RKO (cell line): ENCODE data around the gene GFPT1.
"Not testable (repeated sequence)": the region's sequence is repeated elsewhere in the genome, so short reads cannot be mapped to it uniquely, and the experiment has no call there.

ENCODE experiments used
- DNase-seq: peaks from one replicate; pipeline ENCODE4 v3.0.0-alpha.2; 2016; ENCODE audit warnings: low spot score

The GFPT1 gene

DNA sequence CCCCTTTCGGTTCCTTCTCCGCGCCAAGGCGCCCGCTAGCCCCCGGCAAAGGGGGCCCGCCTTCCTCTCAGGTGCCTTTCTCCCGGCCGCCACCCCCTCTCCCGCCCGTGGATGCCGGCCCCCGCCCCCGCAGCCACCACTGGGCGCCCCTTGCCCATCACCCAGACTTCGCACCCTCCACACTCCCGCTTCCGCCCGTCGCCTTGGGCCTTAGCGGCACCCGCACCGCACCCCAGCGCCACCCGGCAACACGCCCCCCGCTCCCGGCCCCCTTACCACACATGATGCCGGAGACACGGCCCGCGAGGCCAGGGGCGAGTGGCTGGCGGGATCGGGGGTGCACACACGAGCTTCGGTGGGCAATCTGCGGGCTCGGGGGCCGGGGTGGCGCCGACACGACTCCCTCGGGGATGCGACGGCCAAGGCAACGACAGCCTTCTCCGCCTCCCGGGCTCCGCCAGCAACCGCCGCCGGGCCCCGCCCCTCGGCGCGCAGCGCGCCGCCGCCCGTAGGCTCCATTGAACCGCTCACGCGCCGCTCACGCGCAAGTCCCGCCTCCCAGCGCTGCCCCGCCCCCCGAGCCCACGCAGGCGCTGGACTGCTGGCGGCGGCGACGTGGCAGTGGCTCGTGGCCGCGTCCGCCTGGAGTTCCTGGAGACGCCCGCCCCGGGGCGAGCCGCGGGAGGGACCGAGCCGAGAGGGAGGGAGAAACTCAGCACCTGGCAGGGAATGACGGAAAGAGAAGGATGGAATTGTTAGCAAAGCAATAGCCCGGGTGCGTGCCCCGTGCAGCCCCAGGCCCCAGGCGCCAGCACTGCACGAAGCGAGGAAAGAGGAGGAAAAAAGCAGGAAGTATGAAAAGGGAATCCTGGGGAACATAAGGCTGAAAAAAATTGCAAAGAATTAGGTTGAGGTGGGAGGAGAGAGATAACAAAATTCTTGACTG is at the start of gene GFPT1:
Gene GFPT1 (minus strand): TSS at position 439 of the 946 bp plus-strand sequence. CDS start 156 bp downstream, at position 283.
- DNase-seq = peak; percentile 92

DNA sequence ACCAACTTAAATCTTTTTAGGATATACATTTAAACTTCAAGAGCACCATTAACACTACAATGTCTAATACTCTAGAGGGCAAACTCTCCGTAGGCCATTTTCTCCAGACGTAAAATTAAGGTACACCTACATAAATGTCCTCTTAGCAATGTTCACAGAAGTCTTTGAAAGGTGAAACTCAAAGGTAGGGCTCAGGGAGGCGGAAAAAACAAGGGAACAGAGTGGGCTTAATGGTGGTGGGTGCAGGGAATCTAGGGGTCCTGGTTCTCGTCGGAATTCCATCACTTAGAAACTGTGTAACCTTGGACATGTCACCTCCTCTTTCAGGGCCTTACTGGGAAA is 49.5 kb upstream of the GFPT1 start:
- DNase-seq = peak; percentile 32

DNA sequence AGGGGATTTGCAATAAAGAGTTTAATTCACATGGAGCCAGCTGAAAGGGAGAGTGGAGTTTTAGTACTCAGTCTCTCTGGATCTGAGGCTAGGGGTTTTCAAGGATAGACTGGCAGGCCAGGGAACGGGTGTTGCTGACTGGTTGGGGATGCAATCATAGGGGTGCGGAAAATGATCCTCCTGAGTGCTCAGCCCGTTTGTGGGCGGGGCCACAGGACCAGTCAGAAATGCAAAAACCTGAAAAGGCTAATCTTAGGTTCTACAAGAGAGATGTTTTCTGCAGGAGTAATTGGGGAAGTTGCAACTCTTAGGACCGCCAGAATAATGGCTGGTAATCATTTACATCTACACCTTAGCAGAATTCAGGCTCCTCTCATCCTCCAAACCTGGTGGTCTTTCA is 47.7 kb upstream of the GFPT1 start:
- DNase-seq = no peak

DNA sequence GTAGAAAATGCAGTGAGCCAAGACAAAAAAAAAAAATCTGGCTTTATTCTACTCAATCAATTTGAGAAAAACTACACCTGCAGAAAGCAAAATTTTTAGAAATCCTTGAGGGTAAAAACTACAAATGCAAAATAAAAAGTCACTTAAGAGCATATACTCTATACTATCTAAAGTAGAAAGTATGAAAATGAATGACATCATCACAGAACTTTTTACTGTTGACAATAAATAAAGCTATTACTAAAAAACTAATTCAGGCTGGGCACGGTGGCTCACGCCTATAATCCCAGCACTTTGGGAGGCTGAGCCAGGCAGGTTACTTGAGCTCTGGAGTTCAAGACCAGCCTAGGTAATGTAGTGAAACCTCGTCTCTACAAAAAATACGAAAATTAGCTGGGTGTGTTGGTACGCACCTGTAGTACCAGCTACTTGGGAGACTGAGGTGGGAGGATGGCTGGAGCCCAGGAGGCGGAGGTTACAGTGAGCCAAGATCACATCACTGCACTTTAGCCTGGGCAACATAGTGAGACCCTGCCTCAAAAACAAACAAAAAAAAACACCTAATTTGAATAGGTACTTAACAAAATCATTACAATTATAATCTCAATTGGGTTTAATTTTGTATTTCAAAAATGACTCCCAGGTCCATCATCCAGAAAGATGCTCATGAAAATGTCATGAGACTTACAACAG is 42.6 kb upstream of the GFPT1 start:
- DNase-seq = no peak

DNA sequence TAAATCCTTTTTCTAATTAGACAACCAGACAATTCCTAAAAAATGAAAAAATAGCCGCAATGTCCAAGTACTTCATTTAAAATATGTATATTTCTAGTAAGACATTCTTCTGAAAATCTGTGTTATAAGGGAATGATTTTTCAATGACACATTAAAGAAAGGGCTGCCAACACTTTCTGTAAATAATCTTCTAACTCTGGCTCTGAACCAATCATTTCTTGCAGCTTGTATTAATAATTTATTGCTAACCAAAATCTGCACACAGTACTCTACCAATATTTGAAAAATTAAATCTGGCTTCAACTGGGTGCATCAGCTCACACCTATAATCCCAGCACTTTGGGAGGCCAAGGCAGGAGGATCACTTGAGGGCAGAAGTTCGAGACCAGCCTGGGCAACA is 42.0 kb upstream of the GFPT1 start:
- DNase-seq = no peak

DNA sequence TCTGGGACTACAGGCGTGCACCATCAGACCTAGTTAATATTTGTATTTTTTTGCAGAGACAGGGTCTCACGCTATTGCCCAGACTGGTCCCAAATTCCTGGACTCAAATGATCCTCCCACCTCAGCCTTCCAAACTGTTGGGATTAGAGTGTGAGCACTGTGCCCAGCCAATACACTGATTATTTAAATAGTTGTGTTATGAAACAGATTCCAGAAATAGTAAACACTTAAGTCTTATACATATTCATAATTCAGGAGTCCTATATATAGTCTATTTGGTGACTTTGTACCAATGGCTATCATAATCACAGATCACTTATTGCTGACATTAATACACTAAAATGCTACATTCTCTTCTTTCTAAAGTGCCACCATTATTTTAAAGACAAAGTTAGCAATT is 37.4 kb upstream of the GFPT1 start:
- DNase-seq = no peak

DNA sequence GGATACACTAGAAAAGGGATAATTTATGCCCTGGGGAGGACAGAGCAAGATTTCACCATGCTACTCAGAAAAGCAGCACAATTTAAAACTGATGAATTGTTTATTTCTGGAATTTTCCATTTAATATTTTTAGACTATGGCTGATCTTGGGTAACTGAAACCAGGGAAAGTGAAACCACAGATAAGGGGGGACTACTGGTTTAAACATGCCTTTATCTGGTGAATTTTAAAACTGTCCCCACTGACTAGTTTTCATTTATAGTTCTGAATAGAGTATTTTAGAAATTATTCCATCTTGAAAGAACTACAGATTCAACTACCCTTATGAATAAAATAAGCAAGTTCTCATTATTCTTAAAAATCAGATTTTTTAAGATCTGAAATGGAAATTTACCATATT is 35.2 kb upstream of the GFPT1 start:
- no peak for DNase-seq

DNA sequence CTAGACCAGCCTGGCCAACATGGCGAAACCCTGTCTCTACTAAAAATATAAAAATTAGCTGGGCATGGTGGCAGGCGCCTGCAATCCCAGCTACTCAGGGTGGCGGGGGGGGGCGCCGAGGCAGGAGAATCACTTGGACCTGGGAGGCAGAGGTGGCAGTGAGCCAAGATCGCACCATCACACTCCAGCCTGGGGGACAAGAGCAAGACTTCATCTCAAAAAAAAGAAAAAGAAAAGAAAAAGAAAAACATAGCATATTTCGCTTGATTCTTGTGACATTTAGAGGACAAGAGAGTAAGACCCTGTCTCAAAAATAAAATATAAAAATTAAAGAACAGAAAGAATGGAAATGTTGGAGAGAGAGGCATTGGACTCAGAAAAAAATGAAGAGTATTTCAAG is 32.1 kb upstream of the GFPT1 start:
- not testable (repeated sequence) for DNase-seq

DNA sequence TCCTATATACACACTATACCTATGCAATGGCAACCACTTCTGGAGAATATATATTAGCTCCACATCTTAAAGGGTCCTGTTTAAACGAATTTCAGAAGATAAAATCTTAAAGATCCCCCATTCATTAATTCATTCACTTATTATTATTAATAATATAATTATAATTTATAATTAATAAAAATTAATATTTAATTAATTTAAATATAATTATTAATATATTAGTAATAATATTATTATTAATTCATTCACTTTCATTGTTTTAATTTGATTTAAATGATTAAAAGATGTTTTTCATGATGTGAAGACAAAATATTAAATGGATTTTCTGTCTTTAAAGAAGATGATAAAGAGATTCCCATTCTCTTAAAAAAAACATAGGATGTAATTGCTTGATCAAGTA is 29.1 kb upstream of the GFPT1 start:
- no peak for DNase-seq

DNA sequence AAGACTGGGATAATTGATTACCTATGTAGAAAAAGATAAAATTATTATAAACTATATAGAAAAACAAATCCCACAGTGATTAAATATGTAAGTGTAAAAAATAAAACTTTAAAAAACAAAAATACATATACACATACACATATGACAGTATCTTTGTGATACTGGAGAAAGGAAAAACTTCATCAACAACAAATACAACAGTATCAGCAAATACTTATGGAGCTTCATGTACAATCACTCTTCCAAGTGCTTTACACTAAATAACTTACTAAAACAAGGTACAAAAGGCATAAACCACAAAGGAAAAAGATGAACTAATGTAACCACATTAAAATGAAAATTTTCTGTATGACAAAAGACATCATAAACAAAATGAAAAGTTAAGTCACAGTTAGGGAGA is 24.1 kb upstream of the GFPT1 start:
- DNase-seq = no peak

DNA sequence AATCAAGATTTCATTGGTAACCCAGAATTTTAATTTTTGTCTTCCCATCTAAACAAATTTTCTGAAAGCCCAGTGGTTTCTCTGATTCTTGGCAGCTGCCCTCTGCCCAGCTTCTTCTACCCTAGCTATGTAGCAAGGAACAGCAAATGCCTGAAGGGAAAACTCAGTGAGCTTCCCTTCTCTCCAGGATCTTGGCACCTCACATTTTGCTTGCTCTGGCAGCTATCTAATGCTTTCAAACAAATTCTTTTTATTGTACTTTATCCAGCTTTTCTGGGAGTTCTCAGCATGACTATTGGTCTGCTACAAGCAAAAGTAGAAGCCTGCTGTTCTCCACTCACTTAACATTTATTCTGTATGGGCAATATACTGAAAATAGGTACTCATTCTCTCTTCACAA is 18.3 kb upstream of the GFPT1 start:
- no peak for DNase-seq

DNA sequence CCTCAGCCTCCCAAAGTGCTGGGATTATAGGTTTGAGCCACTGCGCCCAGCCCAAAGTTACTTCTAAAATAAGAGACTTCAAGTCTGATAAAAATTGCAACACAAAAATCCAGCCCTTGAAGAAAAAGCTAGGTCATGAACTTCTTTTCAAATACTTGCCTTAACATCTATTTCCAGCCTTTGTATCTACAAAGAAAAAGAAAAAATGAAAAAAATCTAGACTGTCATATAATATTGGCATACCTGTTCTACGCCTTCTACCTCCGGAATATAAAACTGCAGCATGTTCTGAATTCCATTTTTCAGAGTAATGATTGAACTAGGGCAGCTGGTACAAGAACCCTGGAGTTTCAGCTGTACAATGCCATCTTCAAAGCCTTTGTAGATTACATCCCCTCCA is 13.1 kb upstream of the GFPT1 start:
- DNase-seq = no peak

DNA sequence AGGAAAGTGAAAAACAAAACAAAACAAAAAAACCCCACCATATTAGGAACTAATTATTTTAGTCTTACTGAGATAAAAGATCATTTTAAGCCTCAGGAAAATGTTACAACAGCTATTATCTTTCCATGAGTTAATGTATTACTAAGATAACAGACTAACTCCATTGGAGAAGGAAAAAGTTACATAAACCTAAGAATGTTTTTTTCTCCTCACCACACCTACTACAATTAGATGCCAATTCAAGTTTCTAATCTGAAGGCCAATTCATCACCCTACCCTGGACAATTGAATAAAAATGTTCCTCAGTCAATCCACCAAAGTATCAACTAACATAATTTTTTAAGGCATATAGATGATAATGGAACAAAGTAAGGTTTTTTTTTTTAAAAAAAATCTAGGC is 10.2 kb upstream of the GFPT1 start:
- no peak for DNase-seq

DNA sequence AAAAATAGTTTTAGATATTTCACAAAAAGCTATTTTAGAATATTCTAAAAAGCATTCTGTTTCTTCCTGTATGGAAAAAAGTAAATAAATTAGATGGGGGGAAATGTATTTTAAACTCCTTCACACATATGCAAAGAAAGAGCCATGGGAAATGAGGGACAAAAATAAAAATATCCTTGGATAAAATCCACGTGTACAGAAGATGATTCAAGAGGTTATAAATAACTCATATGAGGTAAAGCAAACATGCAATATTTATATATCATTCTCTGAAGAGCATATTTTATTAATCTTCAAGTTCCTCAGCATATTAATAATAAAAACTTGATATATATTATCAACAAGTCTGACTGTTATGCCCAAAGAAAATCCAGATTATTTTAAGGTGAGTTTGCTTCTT is 8.8 kb upstream of the GFPT1 start:
- DNase-seq = no peak

DNA sequence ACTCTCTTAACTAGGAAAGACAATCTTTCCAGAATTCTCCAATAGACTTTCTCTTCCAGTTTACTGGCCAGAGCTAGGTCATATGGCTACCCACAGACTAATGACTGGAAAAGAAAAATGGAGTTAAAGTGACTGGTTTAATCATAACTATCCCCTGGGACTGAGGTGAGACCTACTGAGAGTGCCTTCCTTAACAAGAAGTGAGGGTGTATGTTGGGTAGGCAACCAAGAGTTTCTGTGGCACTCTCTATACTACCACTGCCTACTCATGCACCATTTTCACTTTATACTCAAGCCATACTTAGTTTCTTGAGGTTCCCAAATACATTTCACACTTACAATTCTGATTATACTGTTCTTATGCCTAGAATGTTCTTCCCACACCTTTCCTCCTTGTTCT is 6.9 kb upstream of the GFPT1 start:
- no peak for DNase-seq

DNA sequence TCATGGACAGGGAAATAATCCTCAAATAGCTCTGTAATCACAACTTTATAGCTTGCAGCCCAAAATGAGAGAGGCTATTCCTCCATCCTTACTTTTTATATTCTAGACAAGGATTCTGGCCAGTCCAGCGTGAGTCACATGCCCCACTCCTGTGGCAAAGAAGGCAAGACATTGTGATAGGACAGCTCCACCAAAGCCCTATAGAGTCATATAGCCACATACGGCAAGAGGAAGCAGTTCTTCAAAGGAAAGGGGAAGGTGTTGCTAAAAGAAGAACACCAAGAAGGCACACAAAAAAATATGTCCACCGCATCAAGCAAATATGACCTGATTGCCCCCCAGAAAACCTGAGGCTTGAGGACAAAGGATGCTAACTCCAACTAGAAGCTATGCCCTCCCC is 3.4 kb upstream of the GFPT1 start:
- no peak for DNase-seq

DNA sequence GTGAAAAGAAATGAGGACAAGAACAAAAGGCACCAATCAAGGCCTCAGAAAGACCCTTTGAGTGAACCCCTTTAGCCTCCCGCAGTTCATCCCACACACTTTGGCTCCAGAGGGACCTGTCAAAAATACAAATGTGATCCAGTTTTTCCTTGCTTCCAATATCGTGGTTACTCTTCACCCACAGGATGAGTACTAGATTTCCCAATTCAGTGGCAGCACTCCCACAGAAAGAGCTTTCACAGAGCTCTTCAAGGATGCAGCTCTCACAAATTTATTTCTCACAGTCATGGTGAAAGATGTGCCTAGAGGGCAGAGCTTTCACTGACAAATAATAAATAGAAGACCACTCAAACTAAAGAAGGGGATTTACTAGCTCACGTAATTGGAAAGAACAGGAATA is 3.0 kb upstream of the GFPT1 start:
- DNase-seq = no peak

DNA sequence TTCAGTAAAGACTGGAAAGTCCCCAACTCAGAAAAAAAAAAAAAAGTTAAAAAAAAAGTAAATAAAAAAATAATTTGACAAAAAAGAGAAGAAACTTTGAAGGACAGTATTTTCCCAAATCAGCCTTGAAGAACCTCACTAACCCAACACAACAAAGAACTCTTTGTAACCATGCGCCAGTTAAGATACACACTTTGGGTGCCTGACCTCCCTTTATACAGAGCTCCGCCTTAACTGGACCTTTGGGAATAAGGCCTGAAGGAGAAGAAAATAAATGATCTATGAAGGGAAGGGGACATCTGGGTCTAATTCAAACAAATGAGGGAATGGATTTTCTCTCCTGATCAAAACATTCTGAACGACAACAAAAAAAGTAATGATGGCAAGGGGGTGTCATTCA is 2.2 kb upstream of the GFPT1 start:
- DNase-seq = no peak

DNA sequence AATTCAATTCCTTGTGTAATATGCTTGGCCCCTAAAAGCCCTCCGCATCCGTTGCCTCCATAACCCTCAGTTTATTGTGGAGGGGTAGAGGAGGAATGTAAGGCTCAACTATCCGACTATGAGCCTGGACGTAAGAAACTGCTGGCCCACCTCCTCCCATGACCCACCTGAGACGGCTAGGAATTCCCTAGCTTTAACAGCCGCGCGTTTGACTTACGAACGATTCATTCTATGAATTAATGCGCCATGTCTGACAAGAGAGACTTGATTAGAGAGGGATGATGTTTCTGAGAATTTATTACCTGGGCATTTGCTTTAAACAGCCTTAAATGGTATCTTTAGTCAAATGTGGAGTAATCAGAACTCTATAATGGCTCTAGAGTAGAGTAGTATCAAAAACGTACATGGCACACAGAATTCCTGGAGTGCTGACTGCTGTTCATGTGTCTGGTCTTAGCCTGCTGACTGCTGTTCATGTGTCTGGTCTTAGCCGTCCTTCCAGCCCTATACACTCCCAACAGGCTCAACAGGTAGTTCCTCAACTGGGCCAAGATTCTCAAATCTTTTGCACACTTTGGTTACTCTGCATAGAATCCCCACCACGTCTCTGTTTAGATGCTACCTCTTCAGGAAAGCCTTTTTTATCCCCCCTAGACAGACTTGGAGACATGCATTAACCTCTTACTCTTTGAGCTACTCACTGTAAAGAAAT is 899 bp upstream of the GFPT1 start:
- DNase-seq = peak; percentile 35

DNA sequence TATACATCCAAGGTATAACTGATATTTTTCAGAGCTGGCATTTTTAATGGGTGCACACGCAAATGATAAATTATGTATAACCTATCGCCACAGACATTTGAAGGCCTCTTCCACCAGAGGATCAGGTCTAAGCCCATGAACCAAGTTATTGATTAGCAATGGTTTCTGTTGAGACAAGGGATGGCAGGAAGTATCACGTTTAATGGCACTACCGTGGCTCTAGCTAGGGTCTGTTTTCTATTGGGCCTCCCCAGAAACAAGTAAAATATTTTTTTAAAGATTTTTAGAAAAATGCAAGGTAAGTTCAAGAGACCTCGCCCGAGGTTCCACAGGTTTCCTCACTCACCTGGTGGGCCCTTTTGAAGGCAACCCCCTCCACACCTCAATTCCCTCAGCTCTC is 667 bp downstream of the GFPT1 start:
- DNase-seq = peak; percentile 5

DNA sequence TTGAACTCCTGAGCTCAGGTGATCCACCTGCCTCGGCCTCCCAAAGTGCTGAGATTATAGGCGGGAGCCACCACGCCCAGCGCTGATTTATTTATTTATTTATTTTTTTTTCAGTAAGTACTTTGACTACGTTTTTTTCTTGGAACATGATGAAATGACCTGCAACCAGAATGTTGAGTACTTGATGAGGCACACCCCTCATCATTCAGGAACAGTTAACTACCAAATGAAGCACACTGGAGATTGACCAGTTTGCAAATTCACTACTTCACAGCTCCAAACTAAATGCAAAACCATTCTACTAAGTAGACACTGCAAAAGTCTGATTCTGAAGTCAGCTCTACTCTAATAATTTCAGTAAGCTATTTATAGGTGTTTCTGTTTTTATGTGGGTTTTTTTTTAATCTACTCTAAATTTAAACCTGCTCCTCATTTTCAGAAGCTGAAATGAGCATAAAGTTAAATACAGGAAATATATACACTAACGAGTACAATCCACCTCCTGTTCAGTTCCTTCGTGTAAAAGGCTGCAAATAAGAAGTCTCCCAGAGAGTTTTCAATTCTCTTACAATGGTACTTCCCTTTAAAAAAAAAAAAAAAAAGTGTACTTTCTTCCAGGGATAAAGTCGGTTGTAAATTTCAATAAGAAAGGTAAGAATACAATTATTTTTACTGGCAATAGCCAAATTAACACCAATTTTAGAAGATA is 1.4 kb downstream of the GFPT1 start:
- DNase-seq = peak; percentile 74

DNA sequence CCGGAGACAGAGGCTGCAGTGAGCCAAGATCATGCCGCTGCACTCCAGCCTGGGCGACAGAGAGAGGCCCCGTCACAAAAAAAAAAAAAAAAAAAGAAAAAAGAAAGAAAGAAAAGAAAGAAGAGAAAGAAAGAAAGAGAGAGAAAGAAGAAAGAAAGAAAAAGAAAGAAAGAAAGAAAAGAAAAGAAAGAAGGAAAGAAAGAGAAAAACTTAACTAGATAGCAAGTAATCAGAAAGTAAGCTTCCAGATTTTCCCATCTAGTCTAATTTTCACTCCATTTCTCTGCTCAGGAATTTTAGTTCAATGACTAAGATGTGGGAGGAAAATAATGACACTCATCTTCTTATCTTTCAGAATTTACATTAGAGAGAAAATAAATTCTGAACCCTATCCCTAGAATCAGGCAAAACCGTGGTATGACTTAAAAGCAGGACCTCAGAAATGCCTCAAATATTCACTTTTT is 2.4 kb downstream of the GFPT1 start:
- peak; percentile 33 for DNase-seq
